Measurements from ENCODE around the gene SLC25A22. TPM values are rescaled to one million over a fixed set of nuclear protein-coding genes. Genes with fewer than 3 reads are reported as not detected.

SLC25A22 gene
- total RNA-seq, 2 donors from 2014 or later = 31.8 to 37.7 TPM

DNA sequence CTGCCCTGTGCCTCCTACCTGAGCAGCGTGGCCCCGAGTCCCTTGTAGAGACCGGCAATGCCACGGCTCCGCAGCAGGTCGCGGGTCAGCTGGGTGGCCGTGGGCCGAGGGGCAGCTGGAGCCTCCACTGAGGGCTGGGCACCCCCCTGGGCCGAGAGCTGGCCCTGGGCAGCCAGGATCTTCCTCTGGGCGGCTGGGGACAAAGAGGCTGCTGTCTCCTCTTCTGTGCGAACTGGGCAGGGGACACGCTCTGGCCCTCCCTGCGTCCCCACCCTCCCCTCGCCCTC lies 5.6 kb downstream of the SLC25A22 start:
- no peak overlapping the region for H3K27ac ChIP-seq
- no peak for DNase-seq
- peaks cover 7% of the 10 kb centered on the region for H3K4me1 ChIP-seq
- no peak overlapping the region for H3K4me3 ChIP-seq
- TF ChIP-seq, protein P1, sequence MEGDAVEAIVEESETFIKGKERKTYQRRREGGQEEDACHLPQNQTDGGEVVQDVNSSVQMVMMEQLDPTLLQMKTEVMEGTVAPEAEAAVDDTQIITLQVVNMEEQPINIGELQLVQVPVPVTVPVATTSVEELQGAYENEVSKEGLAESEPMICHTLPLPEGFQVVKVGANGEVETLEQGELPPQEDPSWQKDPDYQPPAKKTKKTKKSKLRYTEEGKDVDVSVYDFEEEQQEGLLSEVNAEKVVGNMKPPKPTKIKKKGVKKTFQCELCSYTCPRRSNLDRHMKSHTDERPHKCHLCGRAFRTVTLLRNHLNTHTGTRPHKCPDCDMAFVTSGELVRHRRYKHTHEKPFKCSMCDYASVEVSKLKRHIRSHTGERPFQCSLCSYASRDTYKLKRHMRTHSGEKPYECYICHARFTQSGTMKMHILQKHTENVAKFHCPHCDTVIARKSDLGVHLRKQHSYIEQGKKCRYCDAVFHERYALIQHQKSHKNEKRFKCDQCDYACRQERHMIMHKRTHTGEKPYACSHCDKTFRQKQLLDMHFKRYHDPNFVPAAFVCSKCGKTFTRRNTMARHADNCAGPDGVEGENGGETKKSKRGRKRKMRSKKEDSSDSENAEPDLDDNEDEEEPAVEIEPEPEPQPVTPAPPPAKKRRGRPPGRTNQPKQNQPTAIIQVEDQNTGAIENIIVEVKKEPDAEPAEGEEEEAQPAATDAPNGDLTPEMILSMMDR (IDR thresholded peaks at IDR 0.05) = no peak
- no peaks in the 10 kb centered on the region for H3K9me3 ChIP-seq
- H3K9ac ChIP-seq (ENCODE audit: low read depth in 2 of 2, low read length in 2 of 2) = no peak overlapping the region
- intact Hi-C loops (cut with DNase I) = no loop called here
- H3K27me3 ChIP-seq = peaks cover 14% of the 10 kb centered on the region
- no peaks in the 10 kb centered on the region for H3K36me3 ChIP-seq

DNA sequence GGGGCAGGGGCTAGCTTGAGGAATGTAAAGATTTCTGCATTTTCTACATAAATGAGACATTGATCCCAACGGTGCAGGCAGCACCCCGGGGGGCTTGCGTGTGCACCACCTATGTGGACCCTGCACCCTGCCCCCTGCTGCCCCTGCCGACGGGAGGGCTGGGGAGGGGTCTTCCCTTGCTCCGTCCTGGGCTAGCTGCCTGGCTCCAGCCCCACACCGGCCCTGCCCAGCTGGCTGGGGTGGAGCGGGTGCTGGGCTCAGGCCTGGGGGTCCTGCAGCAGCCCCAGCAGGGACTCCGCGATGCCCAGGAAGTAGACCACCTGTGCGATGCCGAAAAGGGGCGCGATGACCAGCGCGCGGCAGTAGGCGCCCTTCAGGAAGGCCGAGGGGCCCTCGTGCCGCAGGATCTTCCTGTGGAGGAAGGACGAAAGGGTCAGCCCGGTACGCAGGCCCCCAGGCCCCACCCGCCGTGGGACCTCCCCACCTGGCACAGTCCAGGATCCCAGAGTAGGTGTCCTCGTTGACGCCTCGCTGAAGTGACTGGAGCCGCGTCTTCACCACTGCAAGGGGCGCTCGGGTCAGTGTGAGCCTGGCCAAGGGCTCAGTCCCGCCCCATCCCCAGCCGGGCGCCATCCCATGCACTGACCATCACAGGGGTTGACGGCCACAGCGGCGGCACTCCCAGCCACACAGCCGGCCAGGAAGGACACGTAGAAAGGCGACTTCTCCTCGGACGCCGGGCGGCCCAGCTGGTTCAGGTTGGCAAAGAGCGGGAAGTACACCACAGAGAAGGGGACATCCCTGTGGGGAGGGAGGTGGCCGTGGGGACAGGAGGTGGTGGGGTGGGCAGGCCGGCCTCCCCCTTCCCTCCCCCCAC lies 6.2 kb downstream of the SLC25A22 start:
- intact Hi-C loops (cut with DNase I) = no loop called here
- Histone ChIP-seq H3K36me3 (no peaks in the 10 kb centered on the region), H3K27ac (no peak overlapping the region), H3K27me3 (peaks cover 14% of the 10 kb centered on the region), H3K4me3 (no peak overlapping the region), H3K9me3 (no peaks in the 10 kb centered on the region), H3K4me1 (peaks cover 7% of the 10 kb centered on the region), H3K9ac (ENCODE audit: low read depth in 2 of 2, low read length in 2 of 2) (no peak overlapping the region)
- TF ChIP-seq, protein P1 (IDR thresholded peaks at IDR 0.05) = no peak
- DNase-seq = no peak

DNA sequence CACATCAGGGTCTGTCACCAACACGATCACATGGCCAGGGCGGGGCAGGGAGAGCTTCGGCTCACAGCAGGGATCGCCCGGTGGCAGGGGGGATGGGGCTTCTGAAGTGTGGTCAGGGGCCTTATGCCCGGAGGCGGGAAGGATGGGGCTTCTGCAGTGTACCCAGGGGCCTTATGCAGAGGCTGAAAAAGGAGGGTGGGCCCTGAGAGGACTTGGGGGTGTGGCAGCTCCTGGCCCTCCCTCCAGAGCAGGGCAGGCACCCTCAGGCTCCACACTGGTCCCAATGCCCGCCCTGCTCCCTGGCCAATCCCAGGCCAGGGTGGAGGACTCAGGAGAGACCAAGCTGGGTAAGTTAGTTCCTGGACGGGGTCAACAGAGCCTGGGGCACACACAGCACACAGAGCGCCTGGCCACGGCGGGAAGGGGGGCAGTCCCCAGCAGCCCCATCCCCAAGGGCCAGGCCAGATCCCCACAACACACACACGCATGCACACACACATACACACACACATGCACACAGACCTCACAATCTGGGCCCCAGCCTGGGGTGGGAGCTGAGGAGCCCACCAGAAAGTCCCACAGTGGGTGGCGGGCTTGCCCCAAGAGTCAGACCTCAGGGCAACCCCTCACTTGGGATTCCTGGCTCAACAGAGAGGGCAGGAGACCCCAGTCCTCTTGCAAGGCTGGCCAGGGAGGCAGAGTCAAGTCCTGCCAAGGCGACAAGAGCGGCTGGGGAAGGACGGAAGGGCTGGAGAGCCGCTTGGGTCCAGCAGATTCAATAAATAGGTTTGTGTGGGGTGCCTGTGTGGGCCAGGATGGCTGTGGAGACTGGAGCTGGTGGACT lies 7.1 kb downstream of the SLC25A22 start:
- no peak for DNase-seq
- Histone ChIP-seq H3K27me3 (peaks cover 14% of the 10 kb centered on the region), H3K9me3 (no peaks in the 10 kb centered on the region), H3K4me3 (no peak overlapping the region), H3K9ac (ENCODE audit: low read depth in 2 of 2, low read length in 2 of 2) (no peak overlapping the region), H3K4me1 (peaks cover 4% of the 10 kb centered on the region), H3K36me3 (no peaks in the 10 kb centered on the region), H3K27ac (no peak overlapping the region)
- TF ChIP-seq, protein P1 (IDR thresholded peaks at IDR 0.05) = no peak
- intact Hi-C loops (cut with DNase I) = no loop called here

DNA sequence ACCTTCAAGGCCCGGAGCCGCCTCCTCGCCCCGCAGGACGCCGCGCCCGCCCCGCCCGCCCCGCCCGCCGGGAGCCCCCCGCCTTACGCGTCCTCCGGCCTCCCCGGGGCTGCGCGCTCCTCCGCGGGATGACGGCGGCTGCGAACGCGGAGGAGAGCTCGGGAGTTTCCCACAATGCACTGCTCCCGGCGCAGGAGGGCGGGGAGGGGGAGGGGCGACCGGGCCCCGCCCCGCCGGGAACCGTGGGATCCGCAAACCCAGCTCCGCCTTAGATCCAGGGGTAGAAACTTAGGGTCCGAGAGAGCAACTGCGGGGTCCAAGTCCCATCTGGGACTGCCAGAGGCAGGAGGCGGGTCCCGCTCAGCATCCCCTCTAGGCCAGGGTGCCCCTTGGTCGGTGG lies 8.1 kb downstream of the SLC25A22 start, which contains the start of gene CEND1:
CEND1 (minus strand) TSS at position 148 of the 400 bp plus-strand sequence. CDS start 1,514 bp downstream, outside the sequence.
- no peak within 1 kb of the TSS for H3K9ac ChIP-seq (ENCODE audit: low read depth in 2 of 2, low read length in 2 of 2)
- H3K27me3 ChIP-seq = peaks cover 14% of the 10 kb centered on the region
- H3K4me1 ChIP-seq = peaks cover 4% of the 10 kb centered on the region
- no peaks in the 10 kb centered on the region for H3K9me3 ChIP-seq
- no peak within 1 kb of the TSS for H3K4me3 ChIP-seq
- H3K27ac ChIP-seq = no peak within 1 kb of the TSS
- TF ChIP-seq, protein P1 (IDR thresholded peaks at IDR 0.05) = no peak
- intact Hi-C loops (cut with DNase I) = no loop called here
- no peak for DNase-seq
- no peaks in the 10 kb centered on the region for H3K36me3 ChIP-seq

DNA sequence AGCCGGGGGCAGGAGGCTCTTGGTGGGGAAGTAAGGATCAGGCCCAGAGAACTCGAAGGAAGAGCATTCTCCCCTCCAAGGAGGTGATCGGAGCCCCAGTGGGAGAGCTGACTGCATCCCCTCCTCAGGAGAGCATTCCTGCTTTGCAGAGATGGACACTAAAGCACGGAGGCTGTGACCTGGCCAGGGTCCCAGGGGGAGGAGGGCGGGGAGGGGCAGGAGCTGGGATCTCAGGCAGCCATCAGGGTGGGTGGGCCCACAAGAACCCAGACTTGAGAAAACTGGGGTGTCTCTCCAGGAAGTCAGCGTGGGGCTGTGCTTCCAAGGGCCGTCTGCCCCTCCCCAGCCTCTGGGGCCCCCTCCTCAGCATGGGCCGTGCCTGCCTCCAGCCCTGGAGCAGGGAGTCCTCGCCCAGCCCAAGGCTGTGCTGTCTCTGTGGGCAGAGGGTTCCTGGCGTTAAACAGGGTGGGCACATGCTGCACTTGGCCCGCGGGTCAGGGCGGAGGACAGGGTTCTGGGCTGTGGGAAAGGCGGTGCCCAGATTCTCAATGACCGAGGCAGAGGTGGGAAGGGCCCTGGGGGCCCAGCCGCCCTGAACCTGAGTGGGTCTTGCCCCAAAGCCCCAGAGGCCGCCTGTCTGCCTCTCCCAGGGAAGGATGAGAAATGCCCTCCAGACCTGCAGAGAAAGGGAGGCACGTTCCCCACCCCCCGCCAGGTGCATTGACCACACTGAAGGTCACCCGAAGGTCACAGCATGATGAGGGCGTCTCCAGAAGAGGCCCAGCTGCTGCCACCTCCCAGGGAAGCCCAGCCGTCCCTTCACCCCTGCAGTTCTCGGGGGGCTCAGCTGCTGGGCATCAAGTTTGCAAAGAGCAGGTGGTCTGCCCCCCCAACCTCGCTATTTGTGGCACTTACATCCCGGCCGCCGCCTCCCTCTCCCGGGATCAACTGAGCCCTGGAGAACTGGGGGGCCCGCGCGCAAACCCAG lies 8.8 kb downstream of the SLC25A22 start:
- no peaks in the 10 kb centered on the region for H3K4me1 ChIP-seq
- no peaks in the 10 kb centered on the region for H3K9me3 ChIP-seq
- H3K27ac ChIP-seq = no peak overlapping the region
- intact Hi-C loops (cut with DNase I) = no loop called here
- H3K4me3 ChIP-seq = no peak overlapping the region
- DNase-seq = no peak
- no peaks in the 10 kb centered on the region for H3K36me3 ChIP-seq
- peaks cover 14% of the 10 kb centered on the region for H3K27me3 ChIP-seq
- TF ChIP-seq, protein P1 (IDR thresholded peaks at IDR 0.05) = no peak
- no peak overlapping the region for H3K9ac ChIP-seq (ENCODE audit: low read depth in 2 of 2, low read length in 2 of 2)

Data from colonic mucosa (tissue), 4 donors.